HCT116 (cell line): ENCODE measurements around the gene AGTRAP. TPM values are rescaled to one million over a fixed set of nuclear protein-coding genes. Genes with fewer than 3 reads are reported as not detected.

Experiments used
- ATAC-seq: fragments of 200-7000 bp; cut with Tn5 transposase; 2 replicates; pipeline ENCODE4 v1.9.1; 2020; ENCODE audit warnings: mild to moderate bottlenecking, moderate library complexity
- BruUV-seq: library from RNA; stranded (reverse); fragments of 400-500 nt; replicated peaks from 2 replicates; lab custom pipeline; 2021; lab: Mats Ljungman, UMichigan
- CTCF ChIA-PET: fragments of 300-600 bp; sonication (Branson Sonifier 250); formaldehyde crosslinking; loops from one replicate; lab custom pipeline; 2021; ENCODE audit warnings: antibody characterized with exemption; lab: Charles Lee
- POLR2A ChIA-PET: fragments of 300-600, 350-600 bp; sonication (Branson Sonifier 250); formaldehyde crosslinking; loops from one replicate; lab custom pipeline; 2021; ENCODE audit warnings: antibody characterized with exemption; lab: Charles Lee
- RAD21 ChIA-PET, 2 experiments: fragments of 300-600 bp; sonication (Branson Sonifier 250); formaldehyde crosslinking; loops; one replicate each; lab custom pipeline; 2023; ENCODE audit warnings: low total read pairs in 2 of 2; ENCODE audit not compliant: uncharacterized antibody in 2 of 2, unreplicated experiment in 2 of 2, low non-redundant PET in 1 of 2; lab: Charles Lee
- DNase-seq: peaks from one replicate; pipeline ENCODE4 v3.0.0-alpha.2; 2010; ENCODE audit warnings: low read depth, low spot score
- H2AFZ ChIP-seq: fragments of 200-600 bp; shearing (Covaris generic), sonication (generic); 2 replicates; pipeline ENCODE4 v1.6.1; 2017; ENCODE audit warnings: low read depth, mixed run types, mixed read lengths, antibody characterized with exemption, low read length; ENCODE audit not compliant: poor library complexity, severe bottlenecking
- H3K27ac ChIP-seq: 2 replicates; pipeline ENCODE4 v1.5.1; 2012; ENCODE audit warnings: low read depth, low read length
- H3K27me3 ChIP-seq: fragments of 200-600 bp; sonication (generic); 2 replicates; pipeline ENCODE4 v1.6.1; 2016; ENCODE audit warnings: mixed run types, low read length, mixed read lengths; ENCODE audit not compliant: insufficient read depth
- H3K36me3 ChIP-seq, 2 experiments: fragments of 200-500 bp in 1 of 2; fragments of 200-600 bp in 1 of 2; sonication (Bioruptor generic) in 1 of 2; sonication (generic) in 1 of 2; 2 replicates each; pipeline versions ENCODE4 v1.5.1 to v1.6.1; 2014 to 2016; ENCODE audit warnings: low read length in 2 of 2, inconsistent platforms in 1 of 2, mixed read lengths in 1 of 2, mixed run types in 1 of 2; ENCODE audit not compliant: insufficient read depth in 2 of 2, control insufficient read depth in 1 of 2
- H3K4me1 ChIP-seq, 2 experiments: fragments of 200-600 bp in 1 of 2; sonication (generic) in 1 of 2; 2 replicates each; pipeline versions ENCODE4 v1.5.1 to v1.6.1; 2012 to 2017; ENCODE audit warnings: low read length in 2 of 2, inconsistent platforms in 1 of 2, mild to moderate bottlenecking in 1 of 2, mixed read lengths in 1 of 2, mixed run types in 1 of 2, moderate library complexity in 1 of 2; ENCODE audit not compliant: insufficient read depth in 2 of 2, control insufficient read depth in 1 of 2
- H3K4me2 ChIP-seq: fragments of 200-600 bp; sonication (generic); 2 replicates; pipeline ENCODE4 v1.6.1; 2017; ENCODE audit warnings: mixed run types, low read length, mixed read lengths
- H3K4me3 ChIP-seq, 2 experiments: fragments of 200-600 bp in 1 of 2; sonication (generic) in 1 of 2; replicated peaks in 1 of 2; 2 replicates each; pipeline ENCODE4 v1.5.1; 2011 to 2016; ENCODE audit warnings: low read length in 2 of 2, control low read depth in 1 of 2, low read depth in 1 of 2, mild to moderate bottlenecking in 1 of 2, mixed read lengths in 1 of 2, mixed run types in 1 of 2
- H3K79me2 ChIP-seq: fragments of 200-600 bp; sonication (generic); 2 replicates; pipeline ENCODE4 v1.6.1; 2017; ENCODE audit warnings: mild to moderate bottlenecking, mixed run types, low read length, moderate library complexity, mixed read lengths; ENCODE audit not compliant: insufficient read depth
- H3K9ac ChIP-seq: fragments of 200-600 bp; sonication (generic); 2 replicates; pipeline ENCODE4 v1.6.1; 2016; ENCODE audit warnings: low read length, mixed read lengths
- H3K9me2 ChIP-seq: fragments of 200-600 bp; sonication (generic), shearing (Covaris generic); 2 replicates; pipeline ENCODE4 v1.6.1; 2017; ENCODE audit warnings: mixed run types, mild to moderate bottlenecking, moderate library complexity; ENCODE audit not compliant: insufficient read depth
- H3K9me3 ChIP-seq, 2 experiments: fragments of 200-500 bp in 1 of 2; fragments of 200-600 bp in 1 of 2; sonication (Bioruptor generic) in 1 of 2; sonication (generic) in 1 of 2; 2 replicates each; pipeline ENCODE4 v1.6.1; 2014 to 2017; ENCODE audit warnings: low read length in 2 of 2, mixed read lengths in 2 of 2, inconsistent platforms in 1 of 2, low read depth in 1 of 2, mild to moderate bottlenecking in 1 of 2, mixed run types in 1 of 2, moderate library complexity in 1 of 2; ENCODE audit not compliant: control insufficient read depth in 1 of 2, insufficient read depth in 1 of 2
- H4K20me1 ChIP-seq: fragments of 200-600 bp; sonication (generic), shearing (Covaris generic); 2 replicates; pipeline ENCODE4 v1.6.1; 2017; ENCODE audit warnings: mixed run types, mild to moderate bottlenecking, moderate library complexity; ENCODE audit not compliant: insufficient read depth
- CBX3 ChIP-seq: IDR thresholded peaks from 2 replicates; pipeline ENCODE4 v1.6.1; 2012; ENCODE audit warnings: low read depth
- CEBPB ChIP-seq: IDR thresholded peaks from 2 replicates; pipeline ENCODE4 v1.6.1; 2012; ENCODE audit warnings: low read depth
- EGR1 ChIP-seq: IDR thresholded peaks from 2 replicates; pipeline ENCODE4 v1.6.1; 2012; ENCODE audit warnings: low read depth
- ELF1 ChIP-seq: IDR thresholded peaks from 2 replicates; pipeline ENCODE4 v1.6.1; 2012; ENCODE audit warnings: low read depth, borderline replicate concordance
- EZH2 ChIP-seq: fragments of 200-600 bp; sonication (generic); IDR thresholded peaks from 2 replicates; pipeline ENCODE4 v1.6.1; 2017; ENCODE audit warnings: antibody characterized with exemption, mixed run types
- POLR2A ChIP-seq: IDR thresholded peaks from 2 replicates; pipeline ENCODE4 v1.7.0; 2011; ENCODE audit warnings: borderline replicate concordance; ENCODE audit not compliant: insufficient read depth, insufficient read length; ENCODE audit errors: extremely low read depth
- RAD21 ChIP-seq: IDR thresholded peaks from 2 replicates; pipeline ENCODE4 v1.6.1; 2012; ENCODE audit warnings: low read depth, mild to moderate bottlenecking
- SIN3A ChIP-seq: IDR thresholded peaks from 2 replicates; pipeline ENCODE4 v1.6.1; 2012; ENCODE audit warnings: low read depth
- SP1 ChIP-seq: IDR thresholded peaks from 2 replicates; pipeline ENCODE4 v1.6.1; 2012; ENCODE audit warnings: low read depth
- SRF ChIP-seq: IDR thresholded peaks from 2 replicates; pipeline ENCODE4 v1.6.1; 2012; ENCODE audit warnings: low read depth
- ZFX ChIP-seq: fragments of 450-650 bp; IDR thresholded peaks from 2 replicates; pipeline ENCODE4 v1.6.1; 2017
- ZNF274 ChIP-seq: fragments of 200-500 bp; sonication (Bioruptor generic); IDR thresholded peaks from 2 replicates; pipeline ENCODE4 v1.6.1; 2014; ENCODE audit warnings: mild to moderate bottlenecking, low read depth, low read length, inconsistent platforms
- intact Hi-C: fragments of 100-400 bp; cut with micrococcal nuclease; formaldehyde crosslinking; loops from 2 replicates; pipeline ENCODE4 v1.10.0; 2022
- total RNA-seq: library from RNA; stranded (reverse); gene quantifications from one replicate; pipeline ENCODE4 v1.2.1, GENCODE V29; 2021; ENCODE audit not compliant: unreplicated experiment
- TF ChIP-seq, protein P1 (sequence below): IDR thresholded peaks from 2 replicates; pipeline ENCODE4 v1.6.1; 2012
- TF ChIP-seq, protein P2 (sequence below): IDR thresholded peaks from 2 replicates; pipeline ENCODE4 v1.6.1; 2012; ENCODE audit warnings: low read depth
- TF ChIP-seq, protein P3 (sequence below): IDR thresholded peaks from 2 replicates; pipeline ENCODE4 v1.6.1; 2012
- TF ChIP-seq, protein P4 (sequence below): IDR thresholded peaks from 2 replicates; pipeline ENCODE4 v1.6.1; 2011; ENCODE audit warnings: mild to moderate bottlenecking, low read length, moderate library complexity; ENCODE audit not compliant: insufficient replicate concordance; ENCODE audit errors: extremely low read depth

AGTRAP gene
- total RNA-seq, 1 experiment from 2014 or later, result 49.0 TPM

DNA sequence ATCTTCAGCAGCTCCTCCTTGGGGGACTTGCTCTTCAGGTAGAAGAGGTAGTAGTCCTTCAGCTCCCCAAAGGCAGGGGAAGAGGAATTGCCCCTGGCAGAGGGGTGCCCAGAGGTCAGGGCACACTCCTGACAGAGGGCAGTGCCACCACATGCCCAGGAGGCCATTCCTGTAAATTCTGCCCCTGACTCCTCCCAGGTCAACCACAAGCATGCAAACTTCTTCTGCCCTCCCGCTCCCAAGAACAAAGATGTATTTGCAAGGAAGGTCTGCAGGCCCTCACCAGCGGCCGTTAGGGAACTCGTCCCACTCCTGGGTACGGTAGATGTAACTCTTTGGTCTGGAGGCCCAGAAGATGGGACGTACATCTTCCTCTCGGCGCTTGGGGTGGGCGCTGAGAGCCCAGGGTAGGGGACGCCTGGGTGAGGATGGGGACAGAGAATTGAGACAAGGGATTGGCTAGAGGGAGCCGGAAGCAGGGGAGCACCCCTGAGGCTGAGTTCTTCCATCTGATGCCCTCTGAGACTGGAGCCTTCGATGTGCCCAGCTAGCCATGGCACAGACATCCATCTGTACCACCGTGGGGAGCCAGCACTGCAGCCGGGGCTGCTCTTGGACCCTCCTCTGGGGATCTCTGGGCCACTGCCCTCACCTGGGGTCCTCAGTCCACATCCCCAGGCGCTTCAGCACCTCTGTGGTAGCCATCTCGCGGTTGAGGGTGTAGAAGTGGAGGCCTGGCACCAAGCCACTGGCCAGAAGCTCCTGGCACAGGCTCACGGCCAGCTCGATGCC, 58.7 kb downstream of the AGTRAP start:
- no peaks in the 10 kb centered on the region for H3K27me3 ChIP-seq
- BruUV-seq, result no TSS peak
- ATAC-seq (no peak), DNase-seq (no peak)
- RAD21 ChIA-PET, result no interaction called here
- H3K4me1 ChIP-seq, result peaks cover 20 to 46% of the 10 kb centered on the region in 2 experiments
- H3K4me3 ChIP-seq, result no peak overlapping the region
- no peak overlapping the region for H3K27ac ChIP-seq
- POLR2A ChIA-PET, result no interaction called here
- H3K9ac ChIP-seq, result no peak overlapping the region
- no peaks in the 10 kb centered on the region for H3K9me3 ChIP-seq
- H3K9me2 ChIP-seq, result no peaks in the 10 kb centered on the region
- H3K36me3 ChIP-seq, result no peaks in the 10 kb centered on the region
- intact Hi-C loops, result no loop called here
- CTCF ChIA-PET, result no interaction called here
- H3K79me2 ChIP-seq, result no peaks in the 10 kb centered on the region
- no peaks in the 10 kb centered on the region for H4K20me1 ChIP-seq
- H2AFZ ChIP-seq, result no peak overlapping the region
- H3K4me2 ChIP-seq, result peak overlapping the region; percentile 14; the same call in 1 of the 2 replicates
- TF ChIP-seq EZH2, result no peak
- TF ChIP-seq ELF1, result no peak
- TF ChIP-seq, protein P1, sequence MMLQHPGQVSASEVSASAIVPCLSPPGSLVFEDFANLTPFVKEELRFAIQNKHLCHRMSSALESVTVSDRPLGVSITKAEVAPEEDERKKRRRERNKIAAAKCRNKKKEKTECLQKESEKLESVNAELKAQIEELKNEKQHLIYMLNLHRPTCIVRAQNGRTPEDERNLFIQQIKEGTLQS, result no peak
- TF ChIP-seq SP1, result no peak
- no peak for TF ChIP-seq EGR1
- TF ChIP-seq, protein P2, sequence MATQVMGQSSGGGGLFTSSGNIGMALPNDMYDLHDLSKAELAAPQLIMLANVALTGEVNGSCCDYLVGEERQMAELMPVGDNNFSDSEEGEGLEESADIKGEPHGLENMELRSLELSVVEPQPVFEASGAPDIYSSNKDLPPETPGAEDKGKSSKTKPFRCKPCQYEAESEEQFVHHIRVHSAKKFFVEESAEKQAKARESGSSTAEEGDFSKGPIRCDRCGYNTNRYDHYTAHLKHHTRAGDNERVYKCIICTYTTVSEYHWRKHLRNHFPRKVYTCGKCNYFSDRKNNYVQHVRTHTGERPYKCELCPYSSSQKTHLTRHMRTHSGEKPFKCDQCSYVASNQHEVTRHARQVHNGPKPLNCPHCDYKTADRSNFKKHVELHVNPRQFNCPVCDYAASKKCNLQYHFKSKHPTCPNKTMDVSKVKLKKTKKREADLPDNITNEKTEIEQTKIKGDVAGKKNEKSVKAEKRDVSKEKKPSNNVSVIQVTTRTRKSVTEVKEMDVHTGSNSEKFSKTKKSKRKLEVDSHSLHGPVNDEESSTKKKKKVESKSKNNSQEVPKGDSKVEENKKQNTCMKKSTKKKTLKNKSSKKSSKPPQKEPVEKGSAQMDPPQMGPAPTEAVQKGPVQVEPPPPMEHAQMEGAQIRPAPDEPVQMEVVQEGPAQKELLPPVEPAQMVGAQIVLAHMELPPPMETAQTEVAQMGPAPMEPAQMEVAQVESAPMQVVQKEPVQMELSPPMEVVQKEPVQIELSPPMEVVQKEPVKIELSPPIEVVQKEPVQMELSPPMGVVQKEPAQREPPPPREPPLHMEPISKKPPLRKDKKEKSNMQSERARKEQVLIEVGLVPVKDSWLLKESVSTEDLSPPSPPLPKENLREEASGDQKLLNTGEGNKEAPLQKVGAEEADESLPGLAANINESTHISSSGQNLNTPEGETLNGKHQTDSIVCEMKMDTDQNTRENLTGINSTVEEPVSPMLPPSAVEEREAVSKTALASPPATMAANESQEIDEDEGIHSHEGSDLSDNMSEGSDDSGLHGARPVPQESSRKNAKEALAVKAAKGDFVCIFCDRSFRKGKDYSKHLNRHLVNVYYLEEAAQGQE, result no peak
- TF ChIP-seq, protein P3, sequence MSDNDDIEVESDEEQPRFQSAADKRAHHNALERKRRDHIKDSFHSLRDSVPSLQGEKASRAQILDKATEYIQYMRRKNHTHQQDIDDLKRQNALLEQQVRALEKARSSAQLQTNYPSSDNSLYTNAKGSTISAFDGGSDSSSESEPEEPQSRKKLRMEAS, result no peak
- TF ChIP-seq SIN3A, result no peak
- no peak for TF ChIP-seq ZNF274
- no peak for TF ChIP-seq RAD21
- TF ChIP-seq CEBPB, result no peak
- TF ChIP-seq SRF, result no peak
- no peak for TF ChIP-seq POLR2A
- TF ChIP-seq CBX3, result no peak
- no peak for TF ChIP-seq ZFX
- TF ChIP-seq, protein P4, sequence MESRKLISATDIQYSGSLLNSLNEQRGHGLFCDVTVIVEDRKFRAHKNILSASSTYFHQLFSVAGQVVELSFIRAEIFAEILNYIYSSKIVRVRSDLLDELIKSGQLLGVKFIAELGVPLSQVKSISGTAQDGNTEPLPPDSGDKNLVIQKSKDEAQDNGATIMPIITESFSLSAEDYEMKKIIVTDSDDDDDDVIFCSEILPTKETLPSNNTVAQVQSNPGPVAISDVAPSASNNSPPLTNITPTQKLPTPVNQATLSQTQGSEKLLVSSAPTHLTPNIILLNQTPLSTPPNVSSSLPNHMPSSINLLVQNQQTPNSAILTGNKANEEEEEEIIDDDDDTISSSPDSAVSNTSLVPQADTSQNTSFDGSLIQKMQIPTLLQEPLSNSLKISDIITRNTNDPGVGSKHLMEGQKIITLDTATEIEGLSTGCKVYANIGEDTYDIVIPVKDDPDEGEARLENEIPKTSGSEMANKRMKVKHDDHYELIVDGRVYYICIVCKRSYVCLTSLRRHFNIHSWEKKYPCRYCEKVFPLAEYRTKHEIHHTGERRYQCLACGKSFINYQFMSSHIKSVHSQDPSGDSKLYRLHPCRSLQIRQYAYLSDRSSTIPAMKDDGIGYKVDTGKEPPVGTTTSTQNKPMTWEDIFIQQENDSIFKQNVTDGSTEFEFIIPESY, result no peak
